GM10847 (cell line): ENCODE data around the gene TRIM8.

ENCODE experiments used
- POLR2A ChIP-seq: IDR thresholded peaks from 2 replicates; pipeline ENCODE4 v1.6.1; 2011; ENCODE audit not compliant: insufficient read length; ENCODE audit errors: extremely low read depth

TRIM8 gene

GRCh38 chr10:102677331-102678067 is 33.2 kb downstream of the TRIM8 start:
- TF ChIP-seq POLR2A = no peak

- no peak for TF ChIP-seq POLR2A
These were observed 33.8 kb downstream of the TRIM8 start for GRCh38 chr10:102678068-102678400.

GRCh38 chr10:102678842-102679289 is 34.6 kb downstream of the TRIM8 start:
- no peak for TF ChIP-seq POLR2A

GRCh38 chr10:102679596-102679995 is 35.3 kb downstream of the TRIM8 start:
- no peak for TF ChIP-seq POLR2A

GRCh38 chr10:102681696-102682095 is 37.4 kb downstream of the TRIM8 start:
- TF ChIP-seq POLR2A = no peak

- TF ChIP-seq POLR2A = no peak
These were observed 38.1 kb downstream of the TRIM8 start for GRCh38 chr10:102682416-102682815.

GRCh38 chr10:102682981-102683380 is 38.7 kb downstream of the TRIM8 start:
- TF ChIP-seq POLR2A = no peak

GRCh38 chr10:102683736-102684135 is 39.5 kb downstream of the TRIM8 start:
- TF ChIP-seq POLR2A = no peak

- no peak for TF ChIP-seq POLR2A
These were observed 47.2 kb downstream of the TRIM8 start for GRCh38 chr10:102691285-102692066.

- no peak for TF ChIP-seq POLR2A
These were observed 52.5 kb downstream of the TRIM8 start for GRCh38 chr10:102696736-102697135.

- TF ChIP-seq POLR2A = no peak
These were observed 54.6 kb downstream of the TRIM8 start for GRCh38 chr10:102698894-102699293.

- TF ChIP-seq POLR2A = no peak
These were observed 57.0 kb downstream of the TRIM8 start for GRCh38 chr10:102701272-102701671.

- TF ChIP-seq POLR2A = no peak
These were observed 57.5 kb downstream of the TRIM8 start for GRCh38 chr10:102701796-102702195.

GRCh38 chr10:102702742-102703141 is 58.5 kb downstream of the TRIM8 start:
- TF ChIP-seq POLR2A = no peak

GRCh38 chr10:102704915-102705314 is 60.6 kb downstream of the TRIM8 start:
- no peak for TF ChIP-seq POLR2A

GRCh38 chr10:102705531-102705930 is 61.3 kb downstream of the TRIM8 start:
- TF ChIP-seq POLR2A = no peak
